GM18505 (cell line): ENCODE data around the gene IGF2R.
"Not testable (repeated sequence)": the region's sequence is repeated elsewhere in the genome, so short reads cannot be mapped to it uniquely, and the experiment has no call there.

Experiments used
- ATAC-seq: cut with Tn5 transposase; IDR thresholded peaks from one replicate; pipeline ENCODE4 v1.9.1; 2021; ENCODE audit not compliant: unreplicated experiment
- POLR2A ChIP-seq: IDR thresholded peaks from 4 replicates; pipeline ENCODE4 v1.6.1; 2011; ENCODE audit warnings: borderline replicate concordance; ENCODE audit not compliant: insufficient read depth, insufficient read length; ENCODE audit errors: extremely low read depth

Gene IGF2R

DNA sequence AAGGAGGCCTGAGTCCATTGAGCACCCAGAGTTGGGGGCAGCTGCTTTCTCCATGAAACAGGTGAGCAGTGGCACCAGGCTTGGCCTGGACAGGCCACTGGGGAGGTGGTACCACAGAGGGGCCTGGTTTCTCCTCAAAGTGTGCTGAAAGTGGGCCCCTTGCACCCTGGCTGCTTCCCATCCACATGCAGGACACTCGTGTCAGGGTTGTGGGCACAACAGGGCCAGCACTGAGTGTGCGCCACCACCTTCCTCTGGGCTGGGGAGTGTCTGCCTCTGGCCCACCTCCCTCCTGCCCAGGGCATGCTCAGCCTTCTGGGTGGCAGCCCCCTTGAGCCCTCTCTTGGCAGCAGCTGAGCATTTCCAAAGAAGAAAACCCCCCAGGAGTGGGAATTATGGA, 147.5 kb downstream of the IGF2R start:
- TF ChIP-seq POLR2A: no peak
- no peak for ATAC-seq

DNA sequence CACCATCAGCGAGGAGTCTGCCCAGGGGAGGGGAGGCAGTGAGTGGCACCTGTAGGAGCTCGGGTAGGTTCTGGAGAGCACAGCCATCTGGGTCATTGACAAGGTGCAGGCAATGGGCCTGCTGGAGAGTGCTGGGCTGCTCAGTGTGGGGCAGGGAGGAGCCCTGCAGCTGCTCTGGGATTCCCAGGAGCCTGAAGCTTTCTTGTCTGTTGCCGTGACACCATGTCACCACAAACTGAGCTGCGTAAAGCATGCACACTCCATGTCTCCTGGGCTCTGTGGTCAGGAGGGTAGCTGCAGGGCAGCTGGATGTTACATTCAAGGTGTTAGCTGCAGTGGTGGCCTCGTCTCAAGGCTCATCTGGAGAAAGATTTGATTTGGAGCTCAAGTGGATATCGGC, 148.3 kb downstream of the IGF2R start:
- no peak for ATAC-seq
- TF ChIP-seq POLR2A: no peak

DNA sequence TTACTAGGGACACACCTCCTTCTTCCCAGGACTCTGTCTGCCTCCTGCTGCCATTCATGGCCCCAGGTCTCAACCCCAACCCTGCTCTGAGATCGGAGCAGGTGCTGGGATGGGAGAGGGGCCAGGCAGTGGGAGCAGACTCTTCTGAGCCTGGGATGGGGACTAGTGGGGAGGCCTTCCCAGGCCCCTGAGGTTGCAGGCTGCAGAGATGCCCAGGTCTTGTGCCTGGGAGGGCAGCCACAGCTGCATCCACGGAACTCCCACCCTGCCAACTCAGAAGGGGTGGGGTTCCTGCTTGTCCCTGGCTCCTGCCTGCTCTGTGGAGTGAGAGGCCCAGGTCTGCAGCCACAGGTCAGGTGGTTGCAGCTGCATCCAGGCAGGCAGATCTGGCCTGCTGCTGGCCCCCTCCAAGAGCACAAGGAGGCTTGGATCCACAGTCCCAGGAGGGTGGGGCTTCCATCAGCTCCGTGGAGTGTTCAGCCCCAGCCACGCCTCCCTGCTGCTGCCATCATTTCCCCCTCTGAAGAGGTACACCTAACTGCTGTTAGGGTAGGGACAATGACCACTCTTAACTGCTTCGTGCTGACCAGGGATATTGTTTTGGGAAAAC, 149.8 kb downstream of the IGF2R start:
- ATAC-seq: no peak
- TF ChIP-seq POLR2A: no peak

DNA sequence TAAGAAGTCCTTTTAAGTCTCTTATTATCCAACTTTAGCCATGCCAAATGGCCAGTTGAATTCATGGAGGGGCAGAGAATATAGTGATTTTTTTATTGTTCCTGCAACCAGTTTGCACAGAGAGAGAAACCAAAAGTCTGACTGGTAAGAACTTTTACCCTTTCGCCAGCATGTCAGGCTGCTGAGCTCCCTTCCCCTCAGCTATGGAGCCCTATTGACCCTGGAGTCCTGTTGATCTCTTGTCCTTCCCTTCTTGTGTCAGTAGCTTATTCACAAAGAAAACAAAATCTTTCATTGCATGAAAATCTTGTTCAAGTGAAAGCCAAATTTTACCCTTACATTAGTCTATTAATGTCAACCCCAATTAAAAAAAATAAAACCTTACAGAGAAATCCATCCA, 151.2 kb downstream of the IGF2R start:
- TF ChIP-seq POLR2A: no peak
- no peak for ATAC-seq

DNA sequence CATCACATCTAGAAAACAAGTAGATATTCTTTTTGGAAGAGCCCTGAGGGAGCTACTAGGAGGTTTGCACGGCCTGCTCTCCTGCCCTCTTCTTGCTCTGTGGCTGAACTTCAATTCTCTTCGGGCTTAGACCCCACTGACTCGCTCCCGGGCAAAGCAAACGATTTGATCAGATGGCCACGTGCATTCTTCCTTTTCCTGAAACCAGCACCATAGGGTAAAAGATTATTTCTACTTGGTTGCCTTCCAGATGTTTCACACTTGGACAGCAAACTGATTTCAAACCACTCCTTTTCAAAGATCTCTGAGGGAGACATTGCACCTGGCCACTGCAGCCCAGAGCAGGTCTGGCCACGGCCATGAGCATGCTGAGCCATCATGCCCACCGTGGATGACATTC, 152.7 kb downstream of the IGF2R start, which contains the start of gene SLC22A1:
SLC22A1 (plus strand) TSS at position 258 of the 400 bp plus-strand sequence; CDS start at position 379, 121 bp downstream.
- TF ChIP-seq POLR2A: no peak
- ATAC-seq: no peak

DNA sequence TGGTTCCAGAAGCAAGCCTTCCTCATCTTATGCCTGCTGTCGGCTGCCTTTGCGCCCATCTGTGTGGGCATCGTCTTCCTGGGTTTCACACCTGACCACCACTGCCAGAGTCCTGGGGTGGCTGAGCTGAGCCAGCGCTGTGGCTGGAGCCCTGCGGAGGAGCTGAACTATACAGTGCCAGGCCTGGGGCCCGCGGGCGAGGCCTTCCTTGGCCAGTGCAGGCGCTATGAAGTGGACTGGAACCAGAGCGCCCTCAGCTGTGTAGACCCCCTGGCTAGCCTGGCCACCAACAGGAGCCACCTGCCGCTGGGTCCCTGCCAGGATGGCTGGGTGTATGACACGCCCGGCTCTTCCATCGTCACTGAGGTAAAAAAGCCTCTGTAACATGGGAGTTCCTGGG, 153.1 kb downstream of the IGF2R start:
- no peak for ATAC-seq
- TF ChIP-seq POLR2A: no peak

DNA sequence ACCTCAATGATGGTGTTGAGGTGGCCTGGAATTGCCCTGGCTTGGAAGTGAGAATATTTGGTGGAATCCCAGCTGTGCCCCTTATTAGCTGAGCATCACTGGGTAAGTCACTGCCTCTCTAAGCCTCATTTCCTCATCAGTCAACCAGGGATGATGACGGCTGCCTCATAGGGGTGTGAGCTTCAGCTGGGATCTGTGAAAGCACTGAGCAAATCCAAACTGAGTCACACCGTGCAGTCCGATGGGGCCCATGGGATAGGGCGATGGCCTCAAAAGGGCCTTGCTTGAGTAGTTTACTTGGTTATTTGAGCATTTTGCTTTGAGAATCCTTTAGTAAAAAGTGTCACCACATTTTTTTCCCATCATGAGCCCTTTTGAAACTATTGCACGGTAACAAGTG, 153.9 kb downstream of the IGF2R start:
- ATAC-seq: no peak
- no peak for TF ChIP-seq POLR2A

DNA sequence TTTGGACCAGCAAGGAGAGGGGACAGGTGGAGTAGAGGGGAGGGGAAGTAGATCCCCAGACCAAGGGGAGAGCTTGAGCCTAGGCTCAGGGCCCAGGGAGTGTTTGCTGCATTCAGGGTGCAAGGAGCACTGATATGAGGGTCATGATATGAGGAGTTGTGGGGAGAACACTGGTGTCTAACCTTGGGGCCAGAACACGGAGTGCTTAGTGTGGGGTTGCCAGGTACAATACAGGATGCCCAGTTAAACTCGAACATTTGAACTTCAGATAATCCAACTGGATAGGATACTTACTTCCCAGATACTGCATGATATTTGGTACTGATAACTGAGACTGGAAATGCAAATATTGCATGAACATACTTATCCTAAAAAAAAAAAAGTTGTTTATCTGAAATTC, 155.1 kb downstream of the IGF2R start:
- no peak for TF ChIP-seq POLR2A
- ATAC-seq: no peak

DNA sequence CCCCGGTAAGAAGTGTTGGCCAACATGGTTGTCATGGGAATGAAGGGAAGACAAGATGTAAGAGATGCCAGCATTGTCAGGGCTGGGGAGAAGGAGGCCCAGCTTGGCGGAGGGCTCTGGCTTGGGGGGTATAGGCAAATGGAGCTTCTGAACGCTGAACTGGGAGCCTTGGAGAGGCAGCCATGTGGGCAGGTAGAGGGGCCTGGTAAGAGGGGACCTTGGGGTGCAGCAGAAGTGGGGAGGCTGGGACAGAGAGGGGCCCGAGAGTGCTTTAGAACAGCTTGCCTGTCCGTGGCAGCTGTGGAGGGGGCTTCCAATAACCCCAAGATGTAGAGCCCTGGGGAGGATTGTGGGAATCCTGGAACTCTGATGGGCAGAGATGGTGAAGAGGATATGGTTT, 155.7 kb downstream of the IGF2R start:
- ATAC-seq: no peak
- TF ChIP-seq POLR2A: no peak

DNA sequence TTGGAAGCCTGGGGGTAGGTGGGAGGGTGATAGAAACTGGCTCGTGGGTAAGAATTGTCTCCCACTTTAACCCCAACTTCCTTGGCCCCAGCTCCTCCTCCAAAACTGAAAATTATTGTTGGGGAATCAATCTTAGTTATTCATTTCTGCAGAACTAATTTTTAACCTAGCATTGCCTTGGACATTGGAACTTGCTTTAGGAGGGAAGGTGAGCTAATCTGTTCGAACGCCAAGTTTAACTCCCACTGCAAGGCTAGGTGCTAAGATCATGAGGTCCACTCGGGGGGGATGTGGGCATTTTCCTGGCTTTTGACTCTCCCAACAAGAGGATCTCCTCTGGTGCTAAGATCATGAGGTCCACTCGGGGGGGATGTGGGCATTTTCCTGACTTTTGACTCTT, 156.2 kb downstream of the IGF2R start:
- ATAC-seq: not testable (repeated sequence)

DNA sequence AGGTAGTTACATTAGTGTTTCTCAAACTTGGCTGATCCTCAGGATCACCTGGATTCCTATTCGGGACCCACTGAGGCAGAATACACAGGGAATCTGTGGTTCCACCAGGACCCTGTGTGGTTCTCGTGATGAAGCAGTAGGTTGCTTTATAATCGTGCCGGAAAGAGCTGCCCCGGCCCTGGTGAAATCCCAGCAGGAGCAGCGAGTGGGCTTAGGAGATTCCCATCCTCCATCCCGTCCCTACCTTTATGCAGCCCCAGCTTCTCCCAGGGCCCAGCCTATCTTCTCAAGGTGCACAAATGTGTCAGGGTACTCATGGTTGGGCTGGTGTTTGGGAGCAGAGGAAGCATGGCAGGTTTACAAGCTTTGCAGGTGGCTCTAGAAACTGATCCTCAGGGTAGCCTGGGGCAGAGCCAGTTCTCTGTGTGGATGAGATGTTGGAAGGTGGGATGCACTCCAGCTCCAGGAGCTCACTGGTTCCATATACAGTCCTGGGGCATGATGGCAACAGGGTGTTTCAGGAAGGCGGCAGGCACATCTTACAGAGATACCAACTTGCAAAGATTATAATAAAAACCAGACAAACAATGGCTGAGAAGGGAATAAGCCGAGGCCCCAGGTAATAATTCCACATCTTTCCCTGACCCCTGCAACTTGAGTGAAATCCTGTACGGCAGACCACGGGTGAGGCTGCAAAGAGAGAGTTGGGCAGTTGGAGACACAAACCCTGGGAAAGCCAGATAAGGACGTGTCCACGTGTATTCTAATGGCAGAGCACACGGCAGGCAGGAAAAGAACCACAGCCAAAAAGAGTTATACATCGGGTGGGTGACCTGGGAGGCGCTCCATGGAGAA, 158.6 kb downstream of the IGF2R start:
- no peak for ATAC-seq

DNA sequence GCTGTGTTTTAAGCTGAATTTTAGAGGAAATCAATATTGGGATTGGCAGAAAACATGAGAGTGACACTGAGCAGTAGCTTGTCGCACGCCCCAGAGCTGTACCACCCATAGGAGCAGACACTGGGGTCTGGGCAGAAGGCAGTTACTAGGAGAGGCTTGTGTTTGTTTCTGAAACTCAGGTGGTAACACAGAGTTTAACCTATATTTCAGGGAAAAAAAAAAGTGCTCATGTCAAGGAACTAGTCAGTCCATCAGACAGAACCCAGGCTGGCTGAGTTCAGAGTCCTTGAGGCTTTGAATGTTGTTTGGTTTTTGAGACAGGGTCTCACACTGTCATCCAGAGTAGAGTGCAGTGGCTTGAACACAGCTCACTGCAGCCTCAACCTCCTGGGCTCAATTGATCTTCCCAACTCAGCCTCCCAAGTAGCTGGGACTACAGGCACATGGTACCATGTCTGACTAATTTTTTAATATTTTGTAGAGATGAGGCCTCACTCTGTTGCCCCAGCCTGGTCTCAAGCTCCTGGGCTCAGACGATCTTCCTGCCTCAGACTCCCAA, 159.3 kb downstream of the IGF2R start:
- TF ChIP-seq POLR2A: no peak

More for the DNA sequence above, 158.6 kb downstream of the IGF2R start:
- no peak for TF ChIP-seq POLR2A

DNA sequence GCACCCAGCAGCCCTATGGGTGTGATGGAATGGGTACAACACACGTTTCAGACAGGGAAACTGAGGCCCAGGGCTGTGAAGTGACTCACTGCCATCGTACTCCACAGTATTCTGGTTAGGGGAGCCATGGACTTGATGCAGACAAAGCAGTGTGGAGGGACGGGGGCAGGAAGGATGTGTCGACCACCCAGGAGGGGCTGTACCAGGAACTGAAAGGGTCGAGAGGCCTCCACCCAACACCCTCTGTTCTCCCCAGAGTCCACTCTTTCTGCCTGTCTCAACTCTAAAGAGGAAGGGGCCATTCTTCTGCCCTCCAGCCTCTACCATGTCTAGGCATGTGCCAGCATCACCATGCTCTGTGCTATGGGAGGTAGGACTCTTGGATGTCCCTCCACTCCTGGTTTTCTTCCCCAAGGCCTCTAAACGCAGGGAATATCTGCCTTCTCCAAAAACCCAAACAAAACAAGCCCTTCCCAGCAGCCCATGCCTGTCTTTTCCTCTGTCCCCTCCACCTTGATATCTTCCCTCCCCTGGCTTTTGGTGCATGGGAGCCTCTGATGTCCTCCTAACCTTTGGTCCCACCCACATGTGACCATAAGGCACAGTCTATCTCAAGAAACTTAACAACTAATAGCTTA, 160.1 kb downstream of the IGF2R start:
- TF ChIP-seq POLR2A: no peak
- no peak for ATAC-seq

More for the DNA sequence above, 159.3 kb downstream of the IGF2R start:
- ATAC-seq: no peak
